NCI-H1105 (cell line): ENCODE measurements around the gene KANK4.

ENCODE experiments used
- DNase-seq: peaks from one replicate; lab custom pipeline; 2025; lab: John Stamatoyannopoulos, UW

KANK4 gene

GRCh38 chr1:62318756-62319544 lies at the start of gene KANK4:
Gene KANK4, minus strand, starts transcription at chr1:62319434. Its CDS starts 37,870 bp downstream, at chr1:62281564.
- no peak for DNase-seq

GRCh38 chr1:62368989-62369388 lies 49.8 kb upstream of the KANK4 start:
- DNase-seq = no peak

- DNase-seq = no peak
These were observed 47.8 kb upstream of the KANK4 start for GRCh38 chr1:62367005-62367557.

- DNase-seq = no peak
These were observed 45.5 kb upstream of the KANK4 start for GRCh38 chr1:62364721-62365120.

GRCh38 chr1:62362926-62363325 lies 43.7 kb upstream of the KANK4 start:
- no peak for DNase-seq

- DNase-seq = no peak
These were observed 43.1 kb upstream of the KANK4 start for GRCh38 chr1:62362061-62362917.

- no peak for DNase-seq
These were observed 42.2 kb upstream of the KANK4 start for GRCh38 chr1:62361431-62361830.

GRCh38 chr1:62358665-62359373 lies 39.6 kb upstream of the KANK4 start:
- peak; percentile 69 for DNase-seq

GRCh38 chr1:62357916-62358315 lies 38.7 kb upstream of the KANK4 start:
- DNase-seq = no peak

GRCh38 chr1:62356257-62356835 lies 37.1 kb upstream of the KANK4 start:
- DNase-seq = no peak

GRCh38 chr1:62355095-62355494 lies 35.9 kb upstream of the KANK4 start:
- DNase-seq = no peak

GRCh38 chr1:62353853-62354252 lies 34.6 kb upstream of the KANK4 start:
- DNase-seq = no peak

GRCh38 chr1:62352387-62352786 lies 33.2 kb upstream of the KANK4 start:
- no peak for DNase-seq

GRCh38 chr1:62349470-62350233 lies 30.4 kb upstream of the KANK4 start:
- DNase-seq = no peak

- no peak for DNase-seq
These were observed 27.7 kb upstream of the KANK4 start for GRCh38 chr1:62346886-62347285.

GRCh38 chr1:62343911-62344310 lies 24.7 kb upstream of the KANK4 start:
- DNase-seq = no peak

GRCh38 chr1:62342270-62342669 lies 23.0 kb upstream of the KANK4 start:
- no peak for DNase-seq

GRCh38 chr1:62341615-62342014 lies 22.4 kb upstream of the KANK4 start:
- no peak for DNase-seq

GRCh38 chr1:62341089-62341488 lies 21.9 kb upstream of the KANK4 start:
- no peak for DNase-seq

GRCh38 chr1:62337706-62338631 lies 18.7 kb upstream of the KANK4 start:
- no peak for DNase-seq
